Neutrophil (primary cell): ENCODE results near the gene MAGED1.

Experiments used
- H3K27ac ChIP-seq: fragments of 200-600 bp; sonication (generic); 2 replicates; pipeline ENCODE4 v1.5.1; 2016; ENCODE audit warnings: mild to moderate bottlenecking, moderate library complexity
- H3K27me3 ChIP-seq: fragments of 200-600 bp; sonication (generic); 2 replicates; pipeline ENCODE4 v1.6.0; 2016; ENCODE audit warnings: mild to moderate bottlenecking
- H3K36me3 ChIP-seq: fragments of 200-600 bp; sonication (generic); 2 replicates; pipeline ENCODE4 v1.5.1; 2017
- H3K4me1 ChIP-seq, 2 experiments: fragments of 200-600 bp in 1 of 2; sonication (generic) in 1 of 2; 1 replicate in 1 of 2; 2 replicates in 1 of 2; pipeline versions ENCODE4 v1.5.1 to v1.6.1; 2013 to 2016; ENCODE audit warnings: low read depth in 1 of 2, low read length in 1 of 2, mild to moderate bottlenecking in 1 of 2, moderate library complexity in 1 of 2; ENCODE audit not compliant: control insufficient read depth in 1 of 2, insufficient read depth in 1 of 2
- H3K4me3 ChIP-seq, 2 experiments: fragments of 200-600 bp in 1 of 2; sonication (generic) in 1 of 2; 1 replicate in 1 of 2; 2 replicates in 1 of 2; pipeline ENCODE4 v1.5.1; 2013 to 2016; ENCODE audit warnings: low read depth in 1 of 2, low read length in 1 of 2, mild to moderate bottlenecking in 1 of 2, moderate library complexity in 1 of 2
- H3K9me3 ChIP-seq: fragments of 200-600 bp; sonication (generic); 2 replicates; pipeline ENCODE4 v1.5.1; 2016
- TF ChIP-seq, protein P1 (sequence below): fragments of 200-600 bp; sonication (generic); IDR thresholded peaks from 2 replicates; pipeline ENCODE4 v1.5.1; 2016; ENCODE audit warnings: antibody characterized with exemption

Gene MAGED1

DNA sequence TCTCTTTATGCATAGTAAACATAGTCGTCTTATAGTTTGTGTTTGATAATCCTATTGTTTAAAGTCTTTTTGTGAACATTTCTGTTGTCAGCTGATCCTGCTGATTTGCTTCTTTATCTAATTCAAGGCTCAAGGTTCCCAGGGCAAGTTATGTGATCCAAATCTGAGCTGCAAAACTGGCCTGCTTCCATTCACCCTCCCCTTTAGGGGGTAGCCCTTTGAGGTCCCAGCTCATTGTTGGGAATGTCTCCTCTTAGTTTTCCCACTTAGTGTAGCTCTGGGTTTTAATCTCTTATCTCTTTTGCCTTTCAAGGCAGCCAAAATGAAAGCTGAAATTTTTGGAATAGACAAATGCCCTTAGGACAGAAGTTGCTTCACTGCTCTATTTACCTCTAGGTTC is 40.2 kb upstream of the MAGED1 start:
- H3K4me1 ChIP-seq: no peaks in the 10 kb centered on the region
- no peaks in the 10 kb centered on the region for H3K9me3 ChIP-seq
- no peaks in the 10 kb centered on the region for H3K36me3 ChIP-seq
- no peaks in the 10 kb centered on the region for H3K27me3 ChIP-seq
- H3K27ac ChIP-seq: no peak overlapping the region
- H3K4me3 ChIP-seq: no peak overlapping the region
- TF ChIP-seq, protein P1, sequence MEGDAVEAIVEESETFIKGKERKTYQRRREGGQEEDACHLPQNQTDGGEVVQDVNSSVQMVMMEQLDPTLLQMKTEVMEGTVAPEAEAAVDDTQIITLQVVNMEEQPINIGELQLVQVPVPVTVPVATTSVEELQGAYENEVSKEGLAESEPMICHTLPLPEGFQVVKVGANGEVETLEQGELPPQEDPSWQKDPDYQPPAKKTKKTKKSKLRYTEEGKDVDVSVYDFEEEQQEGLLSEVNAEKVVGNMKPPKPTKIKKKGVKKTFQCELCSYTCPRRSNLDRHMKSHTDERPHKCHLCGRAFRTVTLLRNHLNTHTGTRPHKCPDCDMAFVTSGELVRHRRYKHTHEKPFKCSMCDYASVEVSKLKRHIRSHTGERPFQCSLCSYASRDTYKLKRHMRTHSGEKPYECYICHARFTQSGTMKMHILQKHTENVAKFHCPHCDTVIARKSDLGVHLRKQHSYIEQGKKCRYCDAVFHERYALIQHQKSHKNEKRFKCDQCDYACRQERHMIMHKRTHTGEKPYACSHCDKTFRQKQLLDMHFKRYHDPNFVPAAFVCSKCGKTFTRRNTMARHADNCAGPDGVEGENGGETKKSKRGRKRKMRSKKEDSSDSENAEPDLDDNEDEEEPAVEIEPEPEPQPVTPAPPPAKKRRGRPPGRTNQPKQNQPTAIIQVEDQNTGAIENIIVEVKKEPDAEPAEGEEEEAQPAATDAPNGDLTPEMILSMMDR: no peak

- Histone ChIP-seq H3K36me3 (no peaks in the 10 kb centered on the region), H3K4me1 (no peaks in the 10 kb centered on the region), H3K4me3 (no peak overlapping the region), H3K9me3 (no peaks in the 10 kb centered on the region), H3K27me3 (no peaks in the 10 kb centered on the region), H3K27ac (no peak overlapping the region)
- TF ChIP-seq, protein P1: no peak
Observed at GRCh38 chrX:51855698-51856097, 37.7 kb upstream of the MAGED1 start.

DNA sequence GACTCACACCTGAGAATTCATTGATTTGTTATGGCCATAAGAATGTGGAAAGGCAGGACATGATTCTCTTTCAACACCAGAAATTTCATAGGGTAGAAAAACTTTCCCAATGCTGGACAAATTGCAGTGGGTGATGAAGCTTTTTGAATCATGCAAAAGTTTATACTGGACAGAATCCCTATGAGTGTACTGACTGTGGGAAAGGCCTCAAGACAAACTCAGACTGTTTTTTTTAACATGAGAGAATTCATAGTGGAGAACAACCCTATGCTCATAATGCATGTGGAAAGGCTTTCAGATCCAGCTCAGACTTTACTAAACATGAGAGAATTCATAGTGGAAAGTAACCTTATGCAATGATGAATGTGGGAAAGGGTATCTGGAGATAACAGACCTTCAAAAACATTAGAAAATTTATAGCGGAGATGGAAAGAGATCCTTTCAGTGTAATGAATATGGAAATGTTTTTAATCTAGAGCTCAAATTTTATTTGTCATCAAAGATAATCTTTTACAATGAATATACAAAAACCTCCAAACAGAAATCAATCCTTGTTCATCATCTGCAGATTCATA is 36.2 kb upstream of the MAGED1 start:
- Histone ChIP-seq H3K9me3 (no peaks in the 10 kb centered on the region), H3K27me3 (no peaks in the 10 kb centered on the region), H3K27ac (no peak overlapping the region), H3K36me3 (no peaks in the 10 kb centered on the region), H3K4me3 (no peak overlapping the region), H3K4me1 (no peaks in the 10 kb centered on the region)
- TF ChIP-seq, protein P1: no peak

DNA sequence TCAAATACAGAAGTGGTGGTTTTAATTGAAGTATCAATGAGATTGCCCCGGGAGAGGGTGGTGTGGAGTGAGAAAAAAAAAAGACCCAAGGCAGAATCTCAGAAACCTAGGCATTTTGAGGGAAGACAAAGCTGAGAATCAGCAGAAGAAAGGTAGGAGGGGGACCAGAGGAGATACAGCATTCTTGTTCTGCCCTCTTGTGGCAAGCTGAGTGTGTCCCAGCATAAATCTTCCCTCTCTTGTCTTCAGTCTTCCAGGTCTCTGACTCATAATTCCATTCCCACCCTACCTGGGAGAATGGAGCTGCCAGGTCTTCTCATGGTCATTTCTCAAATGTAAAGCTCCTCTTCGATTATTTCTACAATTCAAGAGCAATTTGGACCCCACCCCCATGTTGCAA is 32.7 kb upstream of the MAGED1 start:
- TF ChIP-seq, protein P1: no peak
- Histone ChIP-seq H3K9me3 (no peaks in the 10 kb centered on the region), H3K36me3 (no peaks in the 10 kb centered on the region), H3K4me3 (no peak overlapping the region), H3K27me3 (no peaks in the 10 kb centered on the region), H3K27ac (no peak overlapping the region), H3K4me1 (no peaks in the 10 kb centered on the region)

DNA sequence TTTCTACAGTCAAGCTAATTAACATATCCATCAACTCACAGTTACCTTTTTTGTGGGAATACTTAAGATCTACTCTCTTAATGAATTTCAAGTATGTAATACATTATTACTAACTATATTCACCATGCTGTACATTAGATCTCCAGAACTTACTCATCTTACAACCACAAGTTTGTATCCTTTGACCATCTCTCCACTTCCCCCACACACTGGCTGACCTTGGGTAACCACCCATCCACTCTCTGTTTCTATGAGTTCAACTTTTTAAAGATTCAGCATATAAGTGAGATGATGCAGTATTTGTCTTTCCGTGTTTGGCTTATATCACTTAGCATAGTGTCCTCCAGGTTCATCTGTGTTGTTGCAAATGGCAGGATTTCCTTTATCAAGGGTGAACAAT is 30.5 kb upstream of the MAGED1 start:
- no peaks in the 10 kb centered on the region for H3K4me1 ChIP-seq
- H3K27me3 ChIP-seq: no peaks in the 10 kb centered on the region
- no peaks in the 10 kb centered on the region for H3K36me3 ChIP-seq
- TF ChIP-seq, protein P1: no peak
- H3K27ac ChIP-seq: no peak overlapping the region
- no peak overlapping the region for H3K4me3 ChIP-seq
- no peaks in the 10 kb centered on the region for H3K9me3 ChIP-seq

DNA sequence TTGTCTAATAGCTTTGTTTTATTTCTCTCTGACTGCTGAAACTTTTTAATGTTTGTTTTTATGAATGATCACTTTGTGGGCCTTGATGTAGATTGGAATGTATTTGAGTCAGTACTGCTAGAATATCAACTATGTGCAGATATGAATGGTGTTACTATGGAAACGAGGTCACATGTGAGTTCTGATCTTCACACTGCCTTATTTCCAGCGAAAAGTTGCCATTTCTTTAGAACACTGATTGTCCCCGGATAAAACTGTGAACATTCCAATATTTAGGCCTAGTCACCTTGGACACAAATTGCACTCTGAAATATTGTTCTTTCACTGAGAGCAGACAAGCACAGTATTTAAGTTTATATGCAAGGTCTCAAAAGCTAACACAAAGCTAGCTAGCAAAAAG is 27.2 kb upstream of the MAGED1 start:
- TF ChIP-seq, protein P1: no peak
- Histone ChIP-seq H3K9me3 (no peaks in the 10 kb centered on the region), H3K4me1 (no peaks in the 10 kb centered on the region), H3K27me3 (no peaks in the 10 kb centered on the region), H3K4me3 (no peak overlapping the region), H3K36me3 (no peaks in the 10 kb centered on the region), H3K27ac (no peak overlapping the region)
